Lower lobe of right lung (tissue), 2 donors: ENCODE data around the gene KCNAB2. TPM values are rescaled to one million over a fixed set of nuclear protein-coding genes. Genes with fewer than 3 reads are reported as not detected.

Experiments
- ATAC-seq, 2 donors: fragments of 200-7000 bp; cut with Tn5 transposase; one replicate each; pipeline ENCODE4 v1.9.1; 2020 to 2022; ENCODE audit warnings: mild to moderate bottlenecking in 2 of 2, moderate library complexity in 2 of 2
- DNase-seq: peaks from one replicate; pipeline ENCODE4 v3.0.0-alpha.2; 2020
- H3K27ac ChIP-seq: fragments of 200-600 bp; one replicate; pipeline ENCODE4 v1.8.0; 2022
- H3K27me3 ChIP-seq: fragments of 200-600 bp; one replicate; pipeline ENCODE4 v1.8.0; 2022; ENCODE audit warnings: low read depth
- H3K36me3 ChIP-seq: fragments of 200-600 bp; one replicate; pipeline ENCODE4 v1.8.0; 2022; ENCODE audit warnings: mild to moderate bottlenecking
- H3K4me1 ChIP-seq: fragments of 200-600 bp; one replicate; pipeline ENCODE4 v1.8.0; 2022
- H3K4me3 ChIP-seq: fragments of 200-600 bp; one replicate; pipeline ENCODE4 v1.8.0; 2022; ENCODE audit warnings: mild to moderate bottlenecking
- H3K9me3 ChIP-seq: fragments of 200-600 bp; one replicate; pipeline ENCODE4 v1.8.0; 2022
- CTCF ChIP-seq: fragments of 200-600 bp; IDR thresholded peaks from one replicate; pipeline ENCODE4 v1.8.0; 2022; ENCODE audit warnings: antibody characterized with exemption, mild to moderate bottlenecking
- intact Hi-C: fragments of 100-400 bp; cut with DNase I; formaldehyde crosslinking; loops from one replicate; pipeline ENCODE4 v1.11.0; 2022
- total RNA-seq: library from RNA; stranded (reverse); fragmentation: NEBNext Ultra II Directional; extraction: Animal tissue kit (Norgen Biotek cat#: 25700); gene quantifications from one replicate; pipeline ENCODE4 v1.2.1, GENCODE V29; 2021
- donor health status: DM: no; HTN: yes; CAD: no; lungs with severe emphysema.

The KCNAB2 gene
- total RNA-seq, 1 donor from 2014 or later: 119 TPM

- no peak overlapping the region for H3K4me3 ChIP-seq
- H3K9me3 ChIP-seq: no peaks in the 10 kb centered on the region
- H3K4me1 ChIP-seq: peaks cover 8% of the 10 kb centered on the region
- TF ChIP-seq CTCF: no peak
- peaks cover 9% of the 10 kb centered on the region for H3K27me3 ChIP-seq
- ATAC-seq (no peak), DNase-seq (peak; percentile 44)
- H3K27ac ChIP-seq: no peak overlapping the region
- intact Hi-C loops: no loop called here
- H3K36me3 ChIP-seq: no peaks in the 10 kb centered on the region
Observed at GRCh38 chr1:6128276-6129081, 82.8 kb downstream of the KCNAB2 start.

- Histone ChIP-seq H3K27ac (no peak overlapping the region), H3K4me1 (peaks cover 8% of the 10 kb centered on the region), H3K27me3 (peaks cover 9% of the 10 kb centered on the region), H3K4me3 (no peak overlapping the region), H3K9me3 (no peaks in the 10 kb centered on the region), H3K36me3 (no peaks in the 10 kb centered on the region)
- intact Hi-C loops: no loop called here
- ATAC-seq: no peak
- no peak for TF ChIP-seq CTCF
- peak; percentile 32 for DNase-seq
Observed at GRCh38 chr1:6129313-6129712, 83.6 kb downstream of the KCNAB2 start.

- H3K9me3 ChIP-seq: no peaks in the 10 kb centered on the region
- no peak overlapping the region for H3K27ac ChIP-seq
- TF ChIP-seq CTCF: no peak
- H3K27me3 ChIP-seq: peaks cover 16% of the 10 kb centered on the region
- peaks cover 8% of the 10 kb centered on the region for H3K4me1 ChIP-seq
- intact Hi-C loops: no loop called here
- no peak for ATAC-seq
- DNase-seq: peak; percentile 29
- H3K36me3 ChIP-seq: no peaks in the 10 kb centered on the region
- no peak overlapping the region for H3K4me3 ChIP-seq
Observed at GRCh38 chr1:6130036-6130435, 84.3 kb downstream of the KCNAB2 start.

- H3K4me1 ChIP-seq: peaks cover 8% of the 10 kb centered on the region
- H3K4me3 ChIP-seq: no peak overlapping the region
- DNase-seq (peak; percentile 29), ATAC-seq (no peak)
- H3K27me3 ChIP-seq: peaks cover 21% of the 10 kb centered on the region
- H3K9me3 ChIP-seq: no peaks in the 10 kb centered on the region
- no peak overlapping the region for H3K27ac ChIP-seq
- H3K36me3 ChIP-seq: no peaks in the 10 kb centered on the region
- intact Hi-C loops: no loop called here
- no peak for TF ChIP-seq CTCF
Observed at GRCh38 chr1:6130596-6130995, 84.9 kb downstream of the KCNAB2 start.

- Histone ChIP-seq H3K9me3 (no peaks in the 10 kb centered on the region), H3K36me3 (no peaks in the 10 kb centered on the region), H3K27ac (no peak overlapping the region), H3K4me1 (peaks cover 8% of the 10 kb centered on the region), H3K4me3 (no peak overlapping the region), H3K27me3 (peaks cover 17% of the 10 kb centered on the region)
- ATAC-seq: no peak
- no peak for TF ChIP-seq CTCF
- peak; percentile 19 for DNase-seq
- intact Hi-C loops: no loop called here
Observed at GRCh38 chr1:6131561-6131960, 85.9 kb downstream of the KCNAB2 start.
